Upper lobe of left lung (tissue), 6 donors: ENCODE data around the gene JRKL. TPM values are rescaled to one million over a fixed set of nuclear protein-coding genes. Genes with fewer than 3 reads are reported as not detected.
"Not testable (repeated sequence)": the region's sequence is repeated elsewhere in the genome, so short reads cannot be mapped to it uniquely, and the experiment has no call there.

Experiments
- ATAC-seq, 2 donors: fragments of 200-7000 bp; cut with Tn5 transposase; one replicate each; pipeline ENCODE4 v1.9.1; 2022; ENCODE audit warnings: mild to moderate bottlenecking in 2 of 2, moderate library complexity in 2 of 2; ENCODE audit not compliant: low FRiP score in 2 of 2
- DNase-seq, 2 donors: peaks; one replicate each; pipeline ENCODE4 v3.0.0-alpha.2; 2019 to 2020
- H3K27ac ChIP-seq, 4 donors: fragments of 200-600 bp; sonication (generic); one replicate each; pipeline ENCODE4 v1.5.1; 2016 to 2019
- H3K27me3 ChIP-seq, 4 donors: fragments of 200-600 bp; sonication (generic); one replicate each; pipeline ENCODE4 v1.5.1; 2017 to 2019
- H3K36me3 ChIP-seq, 4 donors: fragments of 200-600 bp; sonication (generic); one replicate each; pipeline ENCODE4 v1.5.1; 2016 to 2019
- H3K4me1 ChIP-seq, 4 donors: fragments of 200-600 bp; sonication (generic); one replicate each; pipeline ENCODE4 v1.5.1; 2018 to 2019
- H3K4me3 ChIP-seq, 4 donors: fragments of 200-600 bp; sonication (generic); one replicate each; pipeline ENCODE4 v1.5.1; 2017 to 2019; ENCODE audit warnings: mild to moderate bottlenecking in 2 of 4, moderate library complexity in 1 of 4
- H3K9me3 ChIP-seq, 4 donors: fragments of 200-600 bp; sonication (generic); one replicate each; pipeline ENCODE4 v1.5.1; 2018 to 2019
- CTCF ChIP-seq, 6 experiments: fragments of 450-650 bp in 4 of 6; fragments of 200-600 bp in 2 of 6; sonication (generic) in 2 of 6; IDR thresholded peaks; one replicate each; pipeline ENCODE4 v1.5.1; 2016 to 2019; ENCODE audit warnings: antibody characterized with exemption in 6 of 6
- EP300 ChIP-seq, 4 donors: sonication (generic); formaldehyde crosslinking; IDR thresholded peaks; one replicate each; pipeline ENCODE4 v1.5.1; 2017; ENCODE audit warnings: antibody characterized with exemption in 4 of 4, control low read depth in 2 of 4
- POLR2A ChIP-seq, 4 donors: fragments of 450-650 bp; IDR thresholded peaks; one replicate each; pipeline ENCODE4 v1.5.1; 2016 to 2017; ENCODE audit warnings: antibody characterized with exemption in 4 of 4, mild to moderate bottlenecking in 2 of 4
- POLR2AphosphoS5 ChIP-seq, 2 donors: sonication (generic); formaldehyde crosslinking; IDR thresholded peaks; one replicate each; pipeline ENCODE4 v1.5.1; 2017; ENCODE audit warnings: antibody characterized with exemption in 2 of 2
- WGBS, 2 donors: methylation state at CpG; one replicate each; pipeline ENCODE4 v1.1.5; 2017 to 2018; 5-methylcytosine and 5-hydroxymethylcytosine counted together
- total RNA-seq, 6 donors: library from RNA; depleted of rRNA in 4 of 6; stranded (reverse); fragments of >200 nt in 4 of 6; gene quantifications; one replicate each; pipeline versions ENCODE4 v1.1.0 to v1.2.1, GENCODE V29; 2016 to 2021
- donor health status: DM: no; HTN: no; CAD: no; lungs with moderate emphysema.
- donor health status: DM: no; HTN: yes; CAD: no; lungs with severe emphysema.

Gene JRKL
- total RNA-seq, 6 donors from 2014 or later, result 2.8 to 18.7 (median 7.8) TPM

GRCh38 chr11:96400697-96401096 lies 10.9 kb downstream of the JRKL start:
- whole genome bisulfite sequencing, 2 donors, result 93 to 100% methylated on average over 1 of the region's 1 CpG
- TF ChIP-seq EP300 (IDR thresholded peaks at IDR 0.05) (no peak), CTCF (IDR thresholded peaks at IDR 0.05) (no peak), POLR2AphosphoS5 (IDR thresholded peaks at IDR 0.05) (no peak)
- H3K27me3 ChIP-seq, result no peaks in the 10 kb centered on the region
- no peak overlapping the region for H3K4me3 ChIP-seq
- H3K9me3 ChIP-seq, result no peaks in the 10 kb centered on the region
- H3K36me3 ChIP-seq, result no peaks in the 10 kb centered on the region
- H3K4me1 ChIP-seq, result no peaks in the 10 kb centered on the region
- ATAC-seq (no peak), DNase-seq (no peak)
- no peak overlapping the region for H3K27ac ChIP-seq

- peak overlapping the region in 3 of 4 donors; percentile 14 to 33 (median 23) for H3K4me3 ChIP-seq
- not testable (repeated sequence) for H3K4me1 ChIP-seq, H3K27me3 ChIP-seq, DNase-seq, H3K36me3 ChIP-seq, H3K9me3 ChIP-seq, H3K27ac ChIP-seq, ATAC-seq
- WGBS, 2 donors, result 73 to 79% methylated on average over 13 to 18 of the region's 18 CpGs
Observed at GRCh38 chr11:96411412-96411811, 21.6 kb downstream of the JRKL start.

- no peaks in the 10 kb centered on the region for H3K36me3 ChIP-seq
- TF ChIP-seq EP300 (IDR thresholded peaks at IDR 0.05), result no peak
- TF ChIP-seq POLR2A (IDR thresholded peaks at IDR 0.05), result no peak
- no peak for TF ChIP-seq CTCF (IDR thresholded peaks at IDR 0.05)
- TF ChIP-seq POLR2AphosphoS5 (IDR thresholded peaks at IDR 0.05), result no peak
- no peaks in the 10 kb centered on the region for H3K9me3 ChIP-seq
- no peak overlapping the region for H3K27ac ChIP-seq
- H3K4me1 ChIP-seq, result no peaks in the 10 kb centered on the region
- no peak overlapping the region for H3K4me3 ChIP-seq
- WGBS, 2 donors, result 64 to 87% methylated on average over 1 of the region's 1 CpG
- DNase-seq (no peak), ATAC-seq (no peak)
- no peaks in the 10 kb centered on the region for H3K27me3 ChIP-seq
Observed at GRCh38 chr11:96412761-96413381, 23.1 kb downstream of the JRKL start.

DNA sequence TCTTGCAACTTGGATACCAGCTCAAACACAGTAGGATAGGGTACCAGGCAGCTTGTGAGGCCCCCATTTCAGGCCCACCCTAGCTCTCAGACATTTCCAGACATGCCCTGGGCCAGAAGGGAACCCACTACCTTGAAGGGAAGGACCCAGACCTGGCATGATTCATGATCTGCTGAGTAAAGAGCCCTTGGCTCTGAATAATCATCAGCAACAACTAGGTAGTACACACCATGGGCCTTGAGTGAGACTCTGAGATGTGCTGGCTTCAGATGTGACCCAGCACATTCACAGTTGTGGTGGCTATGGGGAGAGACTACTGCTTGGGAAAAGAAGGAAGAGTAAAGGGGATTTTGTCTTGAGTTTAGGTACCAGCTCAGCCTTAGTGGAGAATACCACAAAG lies 23.6 kb downstream of the JRKL start:
- no peak for TF ChIP-seq POLR2A (IDR thresholded peaks at IDR 0.05)
- TF ChIP-seq POLR2AphosphoS5 (IDR thresholded peaks at IDR 0.05), result no peak
- TF ChIP-seq EP300 (IDR thresholded peaks at IDR 0.05), result no peak
- no peak for TF ChIP-seq CTCF (IDR thresholded peaks at IDR 0.05)
- Histone ChIP-seq H3K4me3 (no peak overlapping the region), H3K9me3 (no peaks in the 10 kb centered on the region), H3K27ac (no peak overlapping the region), H3K4me1 (no peaks in the 10 kb centered on the region), H3K36me3 (no peaks in the 10 kb centered on the region), H3K27me3 (no peaks in the 10 kb centered on the region)
- ATAC-seq (peak in 1 of 2 donors; percentile 15), DNase-seq (no peak)

DNA sequence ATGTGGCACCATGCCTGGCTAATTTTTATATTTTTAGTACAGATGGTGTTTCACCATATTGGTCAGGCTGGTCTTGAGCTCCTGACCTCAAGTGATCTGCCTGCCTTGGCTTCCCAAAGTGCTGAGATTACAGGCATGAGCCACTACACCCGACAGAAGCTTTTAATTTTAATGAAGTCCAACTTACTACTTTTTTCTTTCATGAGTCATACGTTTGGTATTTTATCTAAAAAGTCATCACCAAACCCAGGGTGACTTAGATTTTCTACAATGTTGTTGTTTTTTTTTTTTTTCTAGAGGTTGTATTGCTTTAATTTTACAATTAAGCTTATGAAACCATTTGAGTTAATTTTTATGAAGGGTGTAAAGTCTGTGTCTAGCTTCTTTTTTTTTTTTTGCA lies 34.9 kb downstream of the JRKL start:
- Histone ChIP-seq H3K9me3 (no peaks in the 10 kb centered on the region), H3K4me3 (no peak overlapping the region), H3K27ac (no peak overlapping the region), H3K36me3 (no peaks in the 10 kb centered on the region), H3K27me3 (no peaks in the 10 kb centered on the region), H3K4me1 (no peaks in the 10 kb centered on the region)
- DNase-seq (no peak), ATAC-seq (no peak)
- TF ChIP-seq EP300 (IDR thresholded peaks at IDR 0.05) (no peak), CTCF (IDR thresholded peaks at IDR 0.05) (no peak), POLR2AphosphoS5 (IDR thresholded peaks at IDR 0.05) (no peak), POLR2A (IDR thresholded peaks at IDR 0.05) (no peak)
- WGBS, 2 donors, result 49 to 60% methylated on average over 2 of the region's 2 CpGs
